ENCODE results near the gene TARBP1. TPM values are rescaled to one million over a fixed set of nuclear protein-coding genes. Genes with fewer than 3 reads are reported as not detected.

TARBP1 gene
- total and polyA plus RNA-seq, 7 donors, result 5.5 to 22.1 (median 10.0) TPM

GRCh38 chr1:234484991-234485739, 6.2 kb upstream of the TARBP1 start:
- no peak overlapping the region for H3K27ac ChIP-seq
- WGBS, 2 donors, result 85 to 87% methylated on average over 17 of the region's 17 CpGs
- H3K9me3 ChIP-seq, result no peaks in the 10 kb centered on the region
- H3K27me3 ChIP-seq, result no peaks in the 10 kb centered on the region
- intact Hi-C loops (cut with DNase I), result no loop called here
- peaks cover 0 to 13% (median 7%) of the 10 kb centered on the region in 4 donors for H3K4me1 ChIP-seq
- H3K4me3 ChIP-seq, result no peak overlapping the region
- no peaks in the 10 kb centered on the region for H3K36me3 ChIP-seq
- no peak for DNase-seq
- TF ChIP-seq POLR2AphosphoS5 (IDR thresholded peaks at IDR 0.05) (no peak), EP300 (IDR thresholded peaks at IDR 0.05) (no peak), POLR2A (IDR thresholded peaks at IDR 0.05) (no peak)
- TF ChIP-seq, protein P1, sequence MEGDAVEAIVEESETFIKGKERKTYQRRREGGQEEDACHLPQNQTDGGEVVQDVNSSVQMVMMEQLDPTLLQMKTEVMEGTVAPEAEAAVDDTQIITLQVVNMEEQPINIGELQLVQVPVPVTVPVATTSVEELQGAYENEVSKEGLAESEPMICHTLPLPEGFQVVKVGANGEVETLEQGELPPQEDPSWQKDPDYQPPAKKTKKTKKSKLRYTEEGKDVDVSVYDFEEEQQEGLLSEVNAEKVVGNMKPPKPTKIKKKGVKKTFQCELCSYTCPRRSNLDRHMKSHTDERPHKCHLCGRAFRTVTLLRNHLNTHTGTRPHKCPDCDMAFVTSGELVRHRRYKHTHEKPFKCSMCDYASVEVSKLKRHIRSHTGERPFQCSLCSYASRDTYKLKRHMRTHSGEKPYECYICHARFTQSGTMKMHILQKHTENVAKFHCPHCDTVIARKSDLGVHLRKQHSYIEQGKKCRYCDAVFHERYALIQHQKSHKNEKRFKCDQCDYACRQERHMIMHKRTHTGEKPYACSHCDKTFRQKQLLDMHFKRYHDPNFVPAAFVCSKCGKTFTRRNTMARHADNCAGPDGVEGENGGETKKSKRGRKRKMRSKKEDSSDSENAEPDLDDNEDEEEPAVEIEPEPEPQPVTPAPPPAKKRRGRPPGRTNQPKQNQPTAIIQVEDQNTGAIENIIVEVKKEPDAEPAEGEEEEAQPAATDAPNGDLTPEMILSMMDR (IDR thresholded peaks at IDR 0.05), result no peak

DNA sequence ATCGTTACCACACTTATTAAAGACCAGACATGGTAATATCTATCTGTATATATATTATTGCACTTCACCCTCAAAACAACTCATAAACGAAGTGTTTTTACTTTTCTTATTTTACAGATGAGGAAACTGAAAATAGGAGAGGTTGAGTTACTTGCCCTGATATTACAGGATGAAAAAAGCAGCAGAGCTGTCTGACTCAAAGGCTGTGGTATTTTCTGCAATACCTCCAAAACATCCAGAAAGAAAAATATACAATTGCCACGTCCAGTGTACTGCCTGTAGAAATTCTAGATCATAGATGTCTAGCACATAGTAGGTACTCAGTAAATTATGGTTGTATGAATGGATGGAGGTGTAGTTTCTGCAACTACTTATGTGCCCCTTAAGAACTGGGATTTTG, 5.2 kb upstream of the TARBP1 start:
- intact Hi-C loops (cut with DNase I), result no loop called here
- 74 to 83% methylated on average over 3 of the region's 3 CpGs for WGBS, 2 donors

GRCh38 chr1:234481771-234482170, 2.8 kb upstream of the TARBP1 start:
- 90 to 92% methylated on average over 5 of the region's 5 CpGs for WGBS, 2 donors
- H3K27ac ChIP-seq, result no peak overlapping the region

More for the DNA sequence above, 5.2 kb upstream of the TARBP1 start:
- no peak for DNase-seq
- no peaks in the 10 kb centered on the region for H3K9me3 ChIP-seq
- no peaks in the 10 kb centered on the region for H3K36me3 ChIP-seq
- no peak overlapping the region for H3K4me3 ChIP-seq
- no peak overlapping the region for H3K27ac ChIP-seq
- TF ChIP-seq POLR2AphosphoS5 (IDR thresholded peaks at IDR 0.05) (no peak), POLR2A (IDR thresholded peaks at IDR 0.05) (no peak), EP300 (IDR thresholded peaks at IDR 0.05) (no peak)
- TF ChIP-seq, protein P1 (IDR thresholded peaks at IDR 0.05), result no peak
- peaks cover 0 to 2% (median 0%) of the 10 kb centered on the region in 3 donors for H3K27me3 ChIP-seq
- H3K4me1 ChIP-seq, result peaks cover 0 to 15% (median 9%) of the 10 kb centered on the region in 4 donors

DNA sequence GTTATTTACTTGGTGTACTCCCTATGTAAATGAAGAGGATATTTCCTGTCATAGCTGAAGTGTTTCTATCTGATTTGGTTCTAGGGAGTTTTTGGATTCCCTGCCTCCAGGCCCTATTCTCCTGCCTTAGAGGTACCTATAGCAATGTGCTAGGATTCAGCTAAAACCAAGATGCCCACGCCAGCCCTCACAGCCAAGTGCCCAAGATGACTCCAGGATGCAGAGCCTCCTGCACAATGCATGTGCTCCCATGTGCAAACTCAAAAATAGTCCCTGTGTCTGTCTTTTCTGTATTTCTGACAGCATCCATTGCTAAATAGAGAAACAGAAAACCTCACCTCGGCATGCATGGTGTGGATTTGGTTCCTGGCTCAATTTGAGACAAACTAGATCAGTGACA, 887 bp upstream of the TARBP1 start:
- peaks cover 0 to 2% (median 0%) of the 10 kb centered on the region in 3 donors for H3K27me3 ChIP-seq
- no peaks in the 10 kb centered on the region for H3K36me3 ChIP-seq
- TF ChIP-seq EP300 (IDR thresholded peaks at IDR 0.05) (no peak), POLR2A (IDR thresholded peaks at IDR 0.05) (no peak), POLR2AphosphoS5 (IDR thresholded peaks at IDR 0.05) (no peak)
- TF ChIP-seq, protein P1 (IDR thresholded peaks at IDR 0.05), result no peak
- H3K4me3 ChIP-seq, result no peak overlapping the region
- 79 to 89% methylated on average over 2 of the region's 2 CpGs for WGBS, 2 donors
- DNase-seq, result no peak
- no peaks in the 10 kb centered on the region for H3K9me3 ChIP-seq
- H3K4me1 ChIP-seq, result peaks cover 0 to 16% (median 9%) of the 10 kb centered on the region in 4 donors
- intact Hi-C loops (cut with DNase I), result no loop called here
- H3K27ac ChIP-seq, result no peak overlapping the region

More at GRCh38 chr1:234481771-234482170, 2.8 kb upstream of the TARBP1 start:
- H3K9me3 ChIP-seq, result no peaks in the 10 kb centered on the region
- intact Hi-C loops (cut with DNase I), result no loop called here
- peaks cover 0 to 16% (median 9%) of the 10 kb centered on the region in 4 donors for H3K4me1 ChIP-seq
- H3K4me3 ChIP-seq, result no peak overlapping the region
- H3K27me3 ChIP-seq, result peaks cover 0 to 2% (median 0%) of the 10 kb centered on the region in 3 donors
- no peak for DNase-seq
- no peaks in the 10 kb centered on the region for H3K36me3 ChIP-seq
- TF ChIP-seq, protein P1 (IDR thresholded peaks at IDR 0.05), result no peak
- TF ChIP-seq POLR2A (IDR thresholded peaks at IDR 0.05), result no peak
- no peak for TF ChIP-seq POLR2AphosphoS5 (IDR thresholded peaks at IDR 0.05)
- TF ChIP-seq EP300 (IDR thresholded peaks at IDR 0.05), result no peak
